Posterior cingulate gyrus (tissue), 11 donors: Measurements from ENCODE around the gene FHOD1.

Source experiments
- DNase-seq, 10 donors: peaks; one replicate each; pipeline versions ENCODE4 v3.0.0 to v3.0.0-alpha.2; 2020 to 2021; ENCODE audit warnings: mixed read lengths in 3 of 10
- intact Hi-C: fragments of 100-400 bp; cut with DNase I; formaldehyde crosslinking; loops from one replicate; pipeline ENCODE4 v1.15.1; 2023

FHOD1 gene

DNA sequence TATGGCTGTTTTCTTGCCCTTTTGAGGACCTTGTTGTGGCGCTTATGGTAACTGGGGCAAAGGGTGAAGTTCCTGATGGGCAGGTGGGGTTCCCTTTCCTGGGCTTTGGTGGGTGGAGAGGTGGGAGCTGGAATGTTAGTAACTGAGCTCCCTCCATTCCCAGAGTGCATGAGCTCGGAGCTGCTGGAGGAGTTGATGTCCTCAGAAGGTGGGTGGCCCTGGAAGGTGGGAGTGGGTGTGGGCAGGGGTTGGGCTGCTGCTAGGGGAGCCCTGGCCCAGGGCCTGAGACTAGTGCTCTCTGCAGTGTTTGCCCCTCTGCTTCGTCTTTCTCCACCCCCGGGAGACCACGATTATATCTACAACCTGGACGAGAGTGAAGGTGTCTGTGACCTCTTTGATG is 49.6 kb downstream of the FHOD1 start:
- intact Hi-C loops: no loop called here
- DNase-seq: no peak

DNA sequence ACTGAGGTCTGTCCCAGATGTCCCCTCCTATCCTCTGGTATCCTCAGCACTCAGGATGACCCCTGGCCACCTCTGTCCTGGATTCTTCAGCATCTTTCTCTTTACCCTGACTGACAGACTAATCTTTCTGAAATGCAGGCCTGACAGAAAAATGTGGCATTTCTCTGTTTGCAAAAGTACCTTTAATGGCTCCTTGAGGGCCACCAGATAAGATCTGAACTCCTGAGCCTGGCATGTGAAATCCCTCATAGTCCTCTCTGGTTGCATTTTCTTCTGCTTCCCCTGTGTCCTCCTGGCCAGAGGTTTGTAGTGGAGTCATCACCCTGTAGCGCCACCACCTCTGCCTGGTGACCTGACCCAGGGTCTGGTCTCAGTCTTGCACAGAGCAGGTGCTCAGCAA is 50.4 kb downstream of the FHOD1 start:
- DNase-seq: no peak
- intact Hi-C loops: no loop called here

DNA sequence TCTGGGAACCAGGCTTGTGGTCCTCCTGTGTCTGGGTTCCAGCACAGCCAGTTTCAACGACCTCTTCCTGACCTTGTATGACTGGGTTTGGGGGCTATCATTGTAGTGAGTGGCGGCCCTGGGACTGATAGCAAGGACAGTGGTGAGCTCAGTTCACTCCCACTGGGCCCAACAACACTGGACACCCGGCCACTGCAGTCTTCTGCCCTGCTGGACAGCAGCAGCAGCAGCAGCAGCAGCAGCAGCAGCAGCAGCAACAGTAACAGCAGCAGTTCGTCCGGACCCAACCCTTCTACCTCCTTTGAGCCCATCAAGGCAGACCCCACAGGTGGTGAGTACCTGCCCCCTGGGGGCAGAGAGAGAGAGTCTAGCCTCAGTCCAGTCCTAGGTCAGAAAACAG is 51.6 kb downstream of the FHOD1 start:
- no peak for DNase-seq
- intact Hi-C loops: no loop called here

DNA sequence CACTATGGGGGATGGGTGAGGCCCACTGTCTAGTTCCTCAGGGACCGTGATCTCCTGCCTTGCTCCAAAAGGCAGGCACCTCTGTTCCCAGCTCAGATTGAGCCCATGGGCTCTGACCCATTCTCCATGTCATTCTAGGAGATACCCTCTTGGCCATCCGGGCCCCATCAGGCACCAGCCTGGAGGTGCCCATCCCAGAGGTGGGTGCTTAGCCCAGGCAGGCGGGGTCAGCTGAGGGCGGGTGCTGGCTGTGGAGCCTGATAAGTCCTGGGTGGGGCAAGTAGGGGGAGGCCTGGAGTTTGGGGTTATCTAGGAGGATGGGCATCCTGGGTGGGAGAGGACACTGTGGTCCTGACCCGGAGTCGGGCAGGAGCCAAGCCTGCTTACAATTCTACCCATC is 53.0 kb downstream of the FHOD1 start:
- intact Hi-C loops: no loop called here
- no peak for DNase-seq

DNA sequence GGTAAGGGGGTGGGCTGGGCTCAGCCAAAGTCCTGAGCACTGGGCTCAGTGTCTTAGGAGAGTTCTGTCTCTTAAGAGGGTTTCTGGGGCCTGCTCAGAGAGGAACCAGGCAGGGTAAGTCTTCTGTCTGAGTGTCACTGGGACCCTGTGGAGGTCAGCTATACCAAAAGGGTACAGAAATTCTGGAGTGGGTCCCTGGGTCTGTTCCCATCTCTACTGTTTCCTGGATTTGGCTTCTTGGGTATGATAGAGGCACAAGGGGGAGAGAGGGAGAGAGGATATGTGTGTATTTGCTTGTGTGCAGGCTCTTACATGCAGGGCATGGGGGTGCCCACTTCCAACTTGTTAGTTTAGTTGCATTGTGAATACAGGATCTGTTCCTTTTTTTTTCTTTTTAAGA is 53.7 kb downstream of the FHOD1 start:
- intact Hi-C loops: no loop called here

DNA sequence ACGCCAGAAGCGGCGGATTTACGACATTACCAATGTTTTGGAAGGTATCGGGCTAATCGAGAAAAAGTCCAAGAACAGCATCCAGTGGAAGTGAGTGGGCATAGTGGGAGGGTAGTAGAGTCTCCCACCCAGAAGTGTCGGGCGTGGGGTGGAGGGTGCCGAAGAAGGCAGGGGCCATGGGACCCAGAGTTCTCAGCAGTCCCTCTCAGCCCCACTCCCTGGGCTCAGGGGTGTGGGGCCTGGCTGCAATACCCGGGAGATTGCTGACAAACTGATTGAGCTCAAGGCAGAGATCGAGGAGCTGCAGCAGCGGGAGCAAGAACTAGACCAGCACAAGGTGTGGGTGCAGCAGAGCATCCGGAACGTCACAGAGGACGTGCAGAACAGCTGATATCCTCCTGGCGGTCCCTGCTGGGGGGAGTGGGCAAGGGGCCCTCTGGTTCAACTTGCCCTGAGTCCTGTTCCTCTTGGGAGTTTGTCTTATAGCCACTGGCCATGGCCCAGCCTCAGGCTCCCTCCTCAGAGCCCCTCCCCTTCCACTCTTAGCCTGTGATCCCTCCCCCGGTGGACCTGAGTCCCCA is 54.4 kb downstream of the FHOD1 start:
- DNase-seq: no peak
- intact Hi-C loops: loop anchor here (1.0 kb wide), 1 partner anchor 34 kb away; the partner anchor contains the start of gene TMEM208

More for the DNA sequence above, 53.7 kb downstream of the FHOD1 start:
- DNase-seq: no peak

DNA sequence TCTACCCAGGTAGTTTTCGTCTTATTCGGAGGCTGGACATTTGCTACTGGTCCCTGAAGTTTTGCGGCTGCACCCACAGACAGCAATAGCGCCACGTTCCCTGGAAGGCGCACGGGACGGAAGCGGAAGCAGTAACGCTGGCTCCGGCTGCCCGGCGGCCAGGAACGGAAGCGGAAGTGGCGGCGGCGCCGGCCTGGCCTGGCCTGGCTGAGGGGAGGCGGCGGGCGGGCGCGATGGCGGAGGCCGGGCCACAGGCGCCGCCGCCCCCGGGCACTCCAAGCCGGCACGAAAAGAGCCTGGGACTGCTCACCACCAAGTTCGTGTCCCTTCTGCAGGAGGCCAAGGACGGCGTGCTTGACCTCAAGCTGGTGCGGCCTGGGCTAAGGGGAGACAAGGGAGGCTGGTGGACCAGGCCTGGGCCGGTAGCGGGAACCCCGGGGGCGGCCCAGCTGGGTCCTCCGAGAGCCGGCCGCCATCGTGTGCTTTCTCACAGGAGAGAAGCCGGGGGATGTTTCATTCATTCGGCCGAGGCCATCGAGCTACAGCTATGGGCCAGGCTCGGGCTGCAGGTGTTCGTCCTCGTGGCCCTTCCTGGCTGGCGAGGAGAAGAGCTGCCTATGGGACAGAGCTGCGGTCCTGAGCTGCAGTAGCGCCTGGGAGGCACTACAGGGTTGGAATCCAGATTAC is 55.1 kb downstream of the FHOD1 start, which contains the start of gene E2F4:
Gene E2F4 (plus strand): TSS at position 161 of the 687 bp plus-strand sequence. CDS start 73 bp downstream, at position 234.
- peak; percentile 91 to 99 (median 93) for DNase-seq
- intact Hi-C loops: loop anchor here (1.0 kb wide), 1 partner anchor 35 kb away; the partner anchor contains the start of gene TMEM208

DNA sequence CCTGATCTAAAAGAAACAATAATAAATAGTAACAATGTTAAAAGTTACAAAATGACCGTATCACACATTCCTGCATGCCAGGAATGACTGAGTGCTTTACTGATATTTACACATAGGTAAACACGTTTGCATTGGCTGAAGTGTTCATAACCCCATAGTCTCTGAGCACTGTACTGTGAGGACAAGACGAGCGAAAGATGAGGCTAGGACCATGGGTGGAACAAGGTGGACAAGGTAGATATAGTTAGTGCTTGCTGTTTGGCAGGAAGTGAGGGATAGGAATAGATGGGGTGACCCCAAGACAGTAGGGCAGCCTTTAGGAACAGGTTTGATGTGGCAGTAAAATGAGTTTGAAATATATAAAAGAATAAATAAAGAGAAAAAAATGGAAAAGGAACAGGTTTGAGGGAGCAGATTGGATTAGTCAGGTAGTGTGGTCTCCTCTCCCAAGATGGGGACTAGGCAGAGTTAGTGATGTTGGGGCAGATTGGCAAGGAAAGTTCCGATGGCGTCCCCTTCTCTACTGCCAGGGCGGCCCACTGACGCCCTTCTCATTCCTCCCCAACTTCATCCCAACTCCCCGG is 55.8 kb downstream of the FHOD1 start:
- intact Hi-C loops: no loop called here
- no peak for DNase-seq

DNA sequence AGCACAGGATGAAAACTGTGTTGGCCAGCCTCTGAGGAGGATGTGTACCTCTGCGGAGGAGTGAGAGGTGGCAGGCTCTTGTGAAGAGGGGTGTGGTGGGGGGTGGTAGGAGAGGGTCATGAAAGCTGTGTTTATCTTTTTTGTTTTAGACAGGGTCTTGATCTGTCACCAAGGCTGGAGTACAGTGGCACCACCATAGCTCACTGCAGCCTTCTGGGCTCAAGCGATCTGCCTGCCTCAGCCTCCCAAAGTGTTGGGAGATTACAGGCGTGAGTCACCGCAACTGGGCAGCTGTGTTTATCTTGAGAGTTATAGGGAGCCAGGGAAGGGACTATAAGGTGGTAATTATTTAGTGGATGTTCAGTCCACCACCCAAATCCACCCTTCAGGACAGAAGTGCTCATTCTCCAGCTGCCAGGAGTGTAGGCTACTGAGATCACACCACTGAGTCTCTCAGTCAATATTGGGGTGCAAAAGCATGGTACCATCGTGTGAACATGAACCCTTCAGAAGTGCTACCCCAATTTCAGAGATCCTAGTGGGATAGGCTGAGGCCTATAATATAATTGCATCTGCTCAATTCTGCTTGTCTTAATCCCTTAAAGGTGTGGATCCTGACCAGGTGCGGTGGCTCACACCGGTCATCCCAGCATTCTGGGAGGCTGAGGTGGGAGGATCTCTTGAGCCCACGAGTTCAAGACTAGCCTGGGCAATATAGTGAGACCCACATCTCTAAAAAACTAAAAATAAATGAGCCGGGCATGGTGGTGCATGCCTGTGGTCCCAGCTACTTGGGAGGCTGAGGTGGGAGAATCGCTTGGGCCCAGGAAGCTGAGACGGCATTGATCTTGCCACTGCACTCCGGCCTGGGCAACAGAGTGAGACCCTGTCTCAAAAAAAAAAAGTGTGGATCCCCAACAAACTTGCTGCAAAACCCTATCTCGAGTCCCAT is 56.6 kb downstream of the FHOD1 start:
- intact Hi-C loops: no loop called here
- no peak for DNase-seq

DNA sequence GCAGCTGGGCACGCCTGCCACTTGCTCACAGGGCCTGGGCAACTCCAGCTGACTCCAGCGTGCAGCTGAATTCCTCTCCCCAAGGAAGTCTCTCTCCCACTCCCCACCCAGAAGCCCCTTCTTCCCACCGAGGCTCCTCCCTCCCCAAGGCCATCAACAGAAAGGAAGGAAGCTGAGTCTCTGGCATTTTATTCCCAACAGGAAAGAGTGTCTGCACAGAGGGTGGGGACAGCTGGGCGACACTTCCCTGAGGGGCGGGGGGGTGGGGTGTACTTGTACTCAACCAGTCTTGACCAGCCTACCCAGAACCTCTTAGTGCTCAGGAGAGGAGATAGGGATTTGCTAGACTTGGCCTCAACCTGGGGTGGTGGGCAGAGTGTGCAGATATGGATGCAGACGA is 57.2 kb downstream of the FHOD1 start, which contains the start of gene EXOC3L1:
Gene EXOC3L1 (minus strand): TSS at position 96 of the 400 bp plus-strand sequence. CDS start 460 bp downstream, outside the sequence.
- intact Hi-C loops: no loop called here
- DNase-seq: no peak

DNA sequence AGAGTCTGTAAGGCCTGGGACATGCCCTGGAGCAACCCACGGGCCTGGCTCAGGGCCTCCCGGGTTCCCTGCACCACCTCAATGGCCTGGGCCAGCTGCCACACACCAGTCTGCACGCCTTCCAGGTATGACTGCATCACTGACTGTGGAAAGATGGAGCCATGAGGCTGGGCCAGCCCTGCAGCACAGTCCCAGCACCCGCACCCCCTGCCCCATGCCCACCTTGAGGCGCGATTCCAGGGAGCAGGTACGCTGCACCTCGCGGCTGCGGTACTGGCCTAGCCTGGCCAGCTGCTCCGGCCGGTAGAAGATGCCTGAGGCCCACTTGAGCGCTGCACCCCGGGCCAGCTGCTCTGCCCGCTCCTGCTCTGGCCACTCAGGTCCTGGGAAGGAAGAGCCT is 58.5 kb downstream of the FHOD1 start:
- intact Hi-C loops: no loop called here
- no peak for DNase-seq

DNA sequence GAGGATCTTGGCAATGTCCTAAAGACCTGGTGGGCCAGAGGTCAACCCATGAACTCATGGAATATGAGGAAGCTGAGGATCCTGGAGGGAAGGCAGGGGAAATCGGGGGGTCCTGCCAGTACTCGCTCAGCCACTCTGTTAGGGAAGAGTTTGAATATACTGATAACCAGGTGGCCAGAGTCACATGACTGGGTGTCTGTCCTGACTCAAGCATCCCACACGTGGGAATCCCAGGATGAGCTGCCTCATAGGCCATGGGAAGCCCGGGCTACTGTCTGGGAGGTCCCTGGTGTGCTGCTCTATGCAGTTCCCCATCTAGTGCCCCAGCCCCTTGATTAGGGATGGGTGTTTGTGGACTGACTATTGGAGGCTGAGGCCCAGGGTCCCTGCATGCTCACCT is 59.0 kb downstream of the FHOD1 start:
- intact Hi-C loops: no loop called here
- DNase-seq: no peak

DNA sequence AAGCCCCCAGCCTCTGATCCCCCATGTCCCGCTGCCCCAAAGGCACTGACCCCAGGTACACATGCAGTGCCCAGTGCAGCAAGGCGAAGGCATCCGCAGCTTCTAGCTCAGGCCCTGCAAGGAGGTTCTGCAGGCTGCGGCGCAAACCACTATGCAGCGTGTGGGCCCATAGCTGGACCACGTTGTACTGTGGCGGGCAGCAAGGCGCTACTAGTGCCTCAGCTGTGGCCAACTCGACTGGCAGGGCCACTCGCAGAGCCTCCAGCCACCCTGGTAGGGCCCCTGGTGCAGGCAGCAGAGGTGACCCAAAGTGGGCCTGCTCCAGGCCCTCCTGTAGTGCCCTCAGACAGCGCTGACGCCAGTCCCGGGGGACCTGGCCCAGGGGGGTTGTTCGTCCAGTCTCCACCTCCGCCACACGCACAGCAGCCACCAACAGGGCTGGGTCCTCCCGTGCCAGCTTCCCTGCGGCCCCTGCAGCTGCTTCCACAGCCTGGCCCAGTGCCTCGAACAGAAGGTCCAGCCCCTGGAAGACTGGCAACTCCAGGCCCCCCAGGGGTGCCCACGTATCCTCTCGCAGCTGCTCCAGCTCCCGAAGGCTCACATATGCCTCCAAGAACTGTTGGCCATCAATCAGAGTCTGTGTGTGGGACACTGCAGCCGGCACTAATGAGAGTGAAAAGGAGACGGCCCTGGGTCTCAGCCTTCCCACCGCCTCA is 59.9 kb downstream of the FHOD1 start:
- intact Hi-C loops: no loop called here
- DNase-seq: no peak

DNA sequence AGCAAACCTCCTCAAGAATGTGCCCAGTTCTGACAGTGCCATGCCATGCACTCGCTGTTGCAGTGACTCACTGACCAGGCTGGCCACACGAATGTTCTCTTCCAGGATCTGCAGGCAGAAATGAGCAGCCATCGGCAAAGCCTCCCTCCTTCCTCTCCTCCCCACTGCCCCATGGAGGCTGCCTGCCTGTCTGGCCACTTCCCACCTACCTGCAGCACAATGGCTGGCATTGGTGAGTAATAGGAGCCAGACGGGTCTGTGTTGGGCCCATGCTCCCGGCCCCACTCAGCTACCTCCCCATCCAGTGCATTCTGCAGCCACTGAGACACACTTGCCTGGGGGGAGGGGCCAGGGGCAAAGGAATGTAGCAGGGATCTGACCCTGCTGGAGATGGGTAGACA is 60.7 kb downstream of the FHOD1 start:
- intact Hi-C loops: no loop called here
- DNase-seq: no peak

DNA sequence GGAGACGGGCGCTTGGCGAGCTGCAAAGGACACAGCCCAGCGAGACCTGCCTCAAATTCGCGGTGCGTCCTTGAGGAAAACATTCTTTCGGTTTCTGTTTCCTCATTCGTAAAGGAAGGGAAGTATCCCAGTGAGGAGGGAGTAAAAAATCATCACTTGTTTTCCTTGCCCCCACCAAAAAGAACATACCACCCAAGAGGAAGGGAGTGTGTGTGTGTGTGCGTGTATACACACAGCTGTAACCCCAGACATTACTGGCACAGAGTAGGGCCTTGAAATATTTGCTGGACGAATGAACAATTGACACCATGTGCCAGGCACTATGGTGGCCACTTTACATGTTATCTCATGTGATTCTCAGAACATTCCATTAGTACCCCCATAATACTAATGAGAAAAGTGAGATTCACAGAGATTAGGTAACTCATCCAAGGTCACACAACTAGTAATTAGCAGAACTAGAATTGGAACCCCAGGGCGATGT is 61.6 kb downstream of the FHOD1 start:
- intact Hi-C loops: no loop called here
- no peak for DNase-seq

DNA sequence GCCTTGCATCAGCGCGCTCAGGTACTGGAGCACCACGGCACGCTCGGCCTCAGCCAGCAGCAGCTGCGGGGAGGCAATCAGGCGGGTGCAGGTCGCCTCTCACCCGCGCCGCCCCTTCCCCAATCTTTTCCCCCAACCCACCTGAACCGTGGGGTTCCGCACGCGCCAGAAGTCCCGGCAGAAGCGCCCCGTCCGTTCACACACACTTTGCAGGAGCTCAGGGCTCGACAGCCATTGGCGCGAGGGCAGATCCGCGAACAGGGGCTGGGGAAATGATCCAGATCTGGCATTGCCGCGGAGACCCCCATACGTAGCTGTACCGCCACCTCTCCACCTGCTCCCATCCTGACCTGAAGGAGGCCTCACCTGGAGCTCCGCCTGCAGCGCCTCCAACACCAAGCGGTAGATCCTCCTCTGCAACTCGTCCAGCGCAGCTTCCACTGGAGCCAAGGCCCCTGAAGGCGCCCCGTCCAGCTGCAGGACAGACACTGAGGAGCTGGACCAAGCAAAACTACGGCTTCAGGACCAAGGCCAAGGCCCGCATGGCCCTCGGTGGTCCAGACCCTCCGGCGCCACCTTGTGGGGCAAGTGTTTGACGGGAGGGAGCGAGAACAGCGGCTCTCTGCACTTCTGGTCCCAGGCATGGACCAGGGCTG is 62.2 kb downstream of the FHOD1 start:
- intact Hi-C loops: no loop called here
- DNase-seq: peak; percentile 66 to 97 (median 86)

DNA sequence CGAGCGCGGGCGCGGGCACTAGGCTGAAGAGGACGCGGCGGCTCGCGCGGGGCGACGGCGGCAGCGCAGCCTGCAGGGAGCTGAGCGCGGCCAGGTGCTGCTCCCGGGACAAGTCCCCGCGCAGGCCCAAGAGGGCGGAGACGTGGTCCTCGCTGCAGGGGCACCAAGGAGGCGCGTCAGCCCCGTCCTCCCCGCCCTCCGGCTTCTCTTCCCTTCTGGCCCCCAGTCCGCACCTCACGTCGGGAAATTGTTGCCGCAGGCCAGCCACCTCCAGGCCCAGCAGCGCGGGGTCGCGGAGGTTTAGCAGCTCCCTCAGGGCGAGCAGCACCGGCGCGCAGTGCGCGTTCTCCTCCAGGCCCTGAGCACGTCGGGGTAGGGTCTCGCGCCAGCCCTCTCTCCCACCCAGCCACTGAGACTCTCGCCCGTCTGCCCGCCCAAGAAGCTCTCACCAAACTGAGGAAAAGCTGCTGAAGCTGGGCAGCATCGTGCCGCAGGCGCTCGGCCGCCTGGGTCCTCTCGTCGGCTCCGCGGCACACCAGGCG is 62.8 kb downstream of the FHOD1 start:
- peak in 1 of 10 donors; percentile 39 for DNase-seq

DNA sequence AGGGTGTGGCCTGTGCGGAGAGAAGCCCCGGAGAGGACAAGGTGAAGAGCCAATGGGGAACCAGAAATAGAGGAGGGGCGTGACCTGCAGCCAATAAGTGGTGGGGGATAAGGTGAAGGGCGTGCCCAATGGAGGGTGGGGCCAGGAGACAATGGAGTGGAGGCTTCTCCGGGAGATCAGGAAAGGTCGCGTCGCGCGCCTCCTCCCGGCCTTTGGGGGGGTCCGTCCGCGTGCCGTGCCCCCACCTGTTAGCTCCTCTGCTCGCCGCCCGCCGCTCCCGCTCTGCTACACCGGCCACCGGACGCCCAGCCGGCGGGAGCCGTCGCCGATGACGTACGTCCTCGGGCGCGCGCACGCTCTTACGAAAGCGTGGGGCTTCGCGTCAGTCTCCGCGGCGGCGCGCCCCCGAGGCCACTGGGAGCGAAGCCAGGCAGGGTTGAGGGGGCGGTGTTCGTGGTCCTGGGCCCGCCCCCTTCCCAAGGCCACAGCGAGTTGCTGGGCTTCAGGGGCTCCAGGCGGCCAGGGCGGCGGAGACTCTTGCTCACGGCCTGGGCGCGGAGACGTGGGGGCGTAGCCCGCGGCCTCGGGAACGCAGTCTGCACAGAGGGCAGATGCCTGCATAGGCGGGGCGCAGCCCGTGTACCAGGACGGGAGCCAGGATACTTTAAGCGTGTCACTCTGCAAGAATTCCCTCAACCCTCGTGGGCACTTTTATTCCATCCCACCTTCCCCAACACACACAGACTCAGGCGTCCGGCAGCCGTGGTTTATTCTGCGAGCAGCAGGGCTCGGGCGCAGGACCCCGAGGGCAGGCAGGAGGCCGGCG is 63.4 kb downstream of the FHOD1 start, which contains the start of gene MATCAP1:
Gene MATCAP1 (minus strand): TSS at position 337 of the 826 bp plus-strand sequence. CDS start 3,353 bp downstream, outside the sequence.
- peak; percentile 87 to 99 (median 94) for DNase-seq
- intact Hi-C loops: no loop called here

More for the DNA sequence above, 62.8 kb downstream of the FHOD1 start:
- intact Hi-C loops: no loop called here
